SHP77 (cell line): ENCODE data around the gene MOB4.
"Not testable (repeated sequence)": the region's sequence is repeated elsewhere in the genome, so short reads cannot be mapped to it uniquely, and the experiment has no call there.

ENCODE experiments used
- DNase-seq, 2 experiments: peaks; one replicate each; lab custom pipeline; 2025; lab: John Stamatoyannopoulos, UW

The MOB4 gene

DNA sequence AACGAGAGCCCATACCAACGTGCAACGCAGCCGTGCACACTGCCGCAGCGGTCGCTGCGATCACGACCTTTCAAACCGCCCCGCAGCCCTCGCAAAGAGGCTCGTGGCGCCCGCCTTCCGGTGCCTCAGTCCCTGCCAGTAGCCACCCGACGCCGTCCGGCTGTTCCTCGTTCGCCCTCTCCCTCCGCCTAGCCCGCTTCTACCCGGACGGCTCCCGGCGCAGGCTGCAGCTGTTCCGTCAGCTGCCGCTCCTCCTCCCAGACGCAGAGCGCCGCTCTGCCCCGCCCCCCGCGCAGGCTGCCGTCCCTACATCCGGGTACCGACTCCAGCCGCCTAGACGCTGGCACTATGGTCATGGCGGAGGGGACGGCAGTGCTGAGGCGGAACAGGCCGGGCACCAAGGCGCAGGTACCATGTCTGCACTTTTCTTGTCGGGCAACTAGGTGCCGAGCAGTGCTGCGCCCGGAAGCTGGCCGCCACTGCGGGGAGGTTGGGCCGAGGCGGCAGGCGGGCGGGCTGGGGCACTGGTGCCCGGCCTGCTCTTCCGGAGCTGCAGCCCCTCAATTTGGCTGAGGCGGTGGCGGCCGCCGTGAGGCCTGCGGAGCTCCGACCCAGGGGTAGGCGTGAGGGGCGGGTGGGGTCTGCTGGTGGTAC is at the start of gene MOB4:
MOB4 (plus strand) TSS at position 328 of the 654 bp plus-strand sequence; CDS start at position 349, 21 bp downstream.
- DNase-seq: peak; percentile 85 to 95

DNA sequence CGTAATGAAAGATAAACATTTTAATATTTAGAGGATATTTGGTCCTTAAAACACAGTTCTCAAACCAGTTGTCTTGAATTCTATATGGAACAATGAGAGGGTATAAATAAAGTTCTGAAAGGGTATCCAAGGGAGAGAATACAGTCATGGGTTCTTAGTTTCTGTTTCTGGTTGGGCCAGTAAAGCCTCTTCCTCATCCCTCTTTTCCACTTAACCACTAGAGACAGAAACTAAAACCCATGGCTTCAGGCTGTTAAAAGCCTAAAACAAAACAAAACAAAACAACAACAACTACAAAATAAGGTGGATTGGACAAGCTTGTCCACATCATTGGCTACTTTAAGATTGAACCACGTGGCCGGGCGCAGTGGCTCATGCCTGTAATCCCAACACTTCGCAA is 43.7 kb upstream of the MOB4 start:
- no peak for DNase-seq

DNA sequence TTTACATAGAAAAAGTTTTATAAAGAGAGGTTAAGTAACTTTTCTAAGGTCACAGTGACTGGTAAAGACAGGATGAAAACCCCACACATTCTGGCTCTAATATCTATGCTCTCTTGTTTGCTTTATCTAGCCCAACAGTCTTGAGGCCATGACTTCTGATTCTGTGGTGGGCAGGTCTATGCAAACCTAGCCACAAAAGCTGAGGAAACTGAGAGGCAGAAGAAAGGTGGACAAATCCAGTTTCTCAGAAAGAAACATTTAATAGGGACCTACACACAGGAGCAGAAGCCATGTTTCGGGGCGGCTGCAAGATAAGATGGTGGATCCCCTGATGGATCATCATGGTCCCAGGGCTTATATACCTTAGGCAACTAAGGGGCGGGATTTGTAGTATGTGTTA is 38.1 kb upstream of the MOB4 start:
- no peak for DNase-seq

DNA sequence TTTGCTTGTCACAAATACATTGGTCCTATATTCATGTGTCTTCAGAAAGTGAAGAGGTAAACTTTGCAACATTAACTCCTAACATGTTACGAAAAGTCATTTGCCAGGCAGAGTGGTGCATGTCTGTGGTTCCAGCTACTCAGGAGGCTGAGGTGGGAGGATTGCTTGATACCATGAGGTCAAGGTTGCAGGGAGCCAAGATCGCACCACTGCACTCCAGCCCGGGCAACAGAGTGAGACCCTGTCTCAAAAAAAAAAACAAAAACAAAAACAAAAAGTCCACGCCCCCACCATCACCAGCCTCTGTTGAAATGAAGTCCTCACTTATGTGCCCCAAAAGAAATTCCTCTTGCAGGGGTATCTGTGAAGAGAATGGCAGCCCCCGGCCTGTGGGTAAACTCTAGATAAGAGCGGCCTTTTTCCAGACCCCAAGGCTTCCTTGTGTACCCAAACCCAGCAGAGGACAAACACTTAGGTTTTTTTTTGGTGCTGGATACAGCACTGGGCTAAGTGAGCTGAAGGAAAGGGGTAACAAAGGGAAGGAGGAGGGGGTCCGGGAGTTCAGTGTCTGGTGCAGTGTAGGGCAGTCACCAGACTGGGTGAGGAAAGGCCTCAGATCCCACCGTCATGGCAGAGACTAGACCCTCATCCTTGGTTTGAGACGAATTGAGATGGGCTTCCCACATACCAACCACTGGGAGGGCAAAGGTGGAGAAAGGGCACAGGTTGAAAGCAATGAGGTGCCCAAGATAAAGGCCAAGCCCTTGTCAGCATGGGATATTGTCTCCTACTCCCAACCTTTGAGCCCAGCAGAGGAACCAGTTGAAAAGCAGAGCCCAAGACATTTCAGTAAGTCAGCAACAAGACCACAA is 35.5 kb upstream of the MOB4 start:
- no peak for DNase-seq

DNA sequence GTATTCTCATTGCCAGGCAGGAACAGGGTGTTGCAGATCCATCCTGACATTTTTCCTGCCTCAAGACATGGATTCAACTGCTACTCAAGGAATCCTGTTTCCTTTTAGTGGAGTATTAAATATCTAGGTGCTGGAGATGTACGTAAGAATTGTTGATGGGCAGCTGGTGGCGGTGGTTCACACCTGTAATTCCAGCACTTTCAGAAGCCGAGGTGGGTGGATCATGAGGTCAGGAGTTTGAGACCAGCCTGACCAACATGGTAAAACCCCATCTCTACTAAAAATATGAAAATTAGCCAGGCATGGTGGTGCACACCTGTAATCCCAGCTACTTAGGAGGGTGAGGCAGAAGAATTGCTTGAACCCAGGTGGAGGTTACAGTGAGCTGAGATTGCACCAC is 31.6 kb upstream of the MOB4 start:
- not testable (repeated sequence) for DNase-seq

DNA sequence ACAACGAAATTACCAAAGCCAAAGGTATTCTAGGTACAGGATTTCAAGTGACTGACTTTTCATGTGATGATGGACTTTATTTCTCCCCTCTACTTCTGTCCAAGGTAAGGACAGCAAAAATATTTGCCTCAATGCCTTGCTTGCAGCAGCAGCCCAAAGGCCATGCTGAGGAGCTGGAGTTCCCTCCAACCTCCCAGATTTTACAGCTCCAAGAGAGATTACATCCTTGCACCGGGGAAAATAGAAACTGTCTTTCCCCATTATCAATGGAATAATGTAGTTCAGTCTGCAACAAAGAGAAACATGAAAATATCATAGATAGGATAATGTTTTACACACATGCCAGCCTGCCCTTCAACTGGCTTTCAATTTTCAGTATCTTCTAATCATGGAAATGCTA is 29.7 kb upstream of the MOB4 start:
- DNase-seq: no peak

DNA sequence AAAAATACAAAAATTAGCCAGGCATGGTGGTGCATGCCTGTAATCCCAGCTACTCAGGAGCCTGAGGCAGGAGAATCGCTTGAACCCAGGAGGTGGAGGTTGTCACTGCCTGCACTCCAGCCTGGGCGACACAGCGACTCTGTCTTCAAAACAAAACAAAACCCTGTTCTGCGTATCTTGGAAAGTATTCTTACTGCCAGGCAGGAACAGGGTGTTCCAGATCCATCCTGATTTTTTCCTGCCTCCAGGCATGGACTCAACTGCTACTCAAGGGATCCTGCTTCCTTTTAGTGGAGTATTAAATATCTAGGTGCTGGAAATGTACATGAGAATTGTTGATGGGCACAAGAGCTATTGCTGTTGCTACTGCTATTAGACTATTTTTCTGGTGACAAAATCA is 28.5 kb upstream of the MOB4 start:
- DNase-seq: no peak

DNA sequence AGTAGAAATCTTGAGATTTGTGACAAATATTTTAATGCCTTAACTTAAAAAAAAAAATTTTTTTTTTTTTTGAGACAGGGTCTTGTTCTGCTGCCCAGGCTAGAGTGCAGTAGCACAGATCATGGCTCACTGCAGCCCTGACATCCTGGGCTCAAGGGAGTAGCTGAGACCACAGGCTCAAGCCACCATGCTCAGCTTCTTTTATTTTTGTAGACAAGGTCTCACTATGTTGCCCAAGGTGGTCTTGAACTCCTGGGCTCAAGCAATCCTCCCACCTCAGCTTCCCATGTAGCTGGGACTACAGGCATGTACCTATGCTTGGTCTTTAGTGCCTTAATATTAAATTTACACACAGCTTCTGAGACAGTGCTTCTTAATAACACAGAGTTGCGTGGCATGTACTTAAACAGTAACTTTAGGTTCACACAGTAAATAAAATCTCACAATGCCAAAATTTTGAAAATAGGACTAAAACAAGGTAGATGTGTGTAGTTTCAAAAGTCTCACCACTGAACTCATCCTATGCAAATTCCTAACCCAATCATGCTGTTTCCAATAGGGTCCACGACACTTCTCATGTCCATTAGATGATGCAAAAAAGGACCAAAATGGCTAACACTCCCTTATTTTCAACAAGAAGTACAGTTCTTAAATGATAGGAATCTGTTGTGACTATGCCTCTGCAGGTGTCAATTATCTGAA is 20.3 kb upstream of the MOB4 start:
- no peak for DNase-seq

DNA sequence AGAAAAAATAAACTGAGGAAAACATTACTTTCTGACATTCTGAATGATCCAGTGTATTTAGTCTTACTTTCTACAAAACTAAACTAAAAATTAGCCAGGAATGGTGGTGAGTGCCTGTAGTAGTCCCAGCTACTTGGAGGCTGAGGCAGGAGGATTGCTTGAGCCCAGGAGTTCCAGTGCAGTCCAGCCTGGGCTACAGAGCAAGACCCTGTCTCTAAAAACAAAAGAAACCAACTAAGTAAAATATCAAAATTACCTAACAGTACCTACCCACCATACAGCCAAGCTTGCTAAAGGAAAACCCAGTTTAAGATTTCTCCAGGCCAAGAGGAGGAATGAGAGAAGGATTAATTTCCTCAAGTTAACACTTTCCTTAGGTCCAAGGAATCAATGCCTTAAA is 19.2 kb upstream of the MOB4 start:
- no peak for DNase-seq

DNA sequence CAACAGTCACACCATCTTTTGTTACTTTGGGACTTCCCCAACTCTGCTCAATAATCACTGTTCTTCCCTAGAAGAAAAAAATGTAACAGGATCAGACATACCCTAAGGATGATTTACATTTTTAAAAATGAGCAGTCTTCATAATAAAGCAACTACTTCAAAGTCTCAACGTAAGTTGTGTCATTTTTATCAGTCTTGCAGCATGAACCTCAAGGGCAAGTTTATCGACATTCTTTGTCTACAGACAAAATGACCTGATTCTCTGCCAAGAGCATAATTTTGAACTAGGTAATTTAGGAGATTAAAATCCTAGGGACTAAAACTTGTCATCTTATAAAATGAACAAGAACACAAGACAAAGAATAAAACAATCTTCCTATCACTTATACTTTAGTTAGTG is 18.5 kb upstream of the MOB4 start:
- no peak for DNase-seq

DNA sequence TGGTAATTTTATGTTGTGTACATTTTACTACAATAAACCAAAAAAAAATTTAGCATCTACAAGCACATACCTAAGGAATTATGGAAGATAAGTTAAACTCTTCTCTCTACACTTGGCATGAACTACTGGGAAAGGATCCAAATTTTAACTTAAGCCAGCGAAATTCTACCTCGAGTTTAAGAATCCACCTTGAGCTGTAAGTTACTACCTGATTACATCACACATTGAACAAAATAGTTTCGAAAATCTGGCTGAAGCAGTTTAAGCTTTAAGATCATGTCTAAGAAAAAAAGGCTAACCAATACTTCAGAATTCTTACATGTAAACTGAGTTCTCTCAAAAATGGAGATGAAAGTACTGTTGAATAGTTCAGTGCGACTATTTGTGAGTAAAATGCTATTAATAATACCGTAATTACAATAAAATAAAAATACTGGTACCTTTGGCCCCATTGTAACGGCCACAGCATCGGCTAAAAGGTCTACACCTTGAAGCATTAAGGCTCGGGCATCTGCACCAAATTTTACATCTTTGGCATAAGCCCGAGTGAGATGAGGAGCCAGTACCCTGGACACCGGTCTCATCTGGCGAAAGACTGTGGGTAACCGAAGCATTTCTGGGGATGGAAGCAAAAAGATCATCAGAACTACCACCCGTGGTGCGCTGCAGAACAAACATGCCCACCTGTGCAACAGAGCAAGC is 17.5 kb upstream of the MOB4 start:
- no peak for DNase-seq

DNA sequence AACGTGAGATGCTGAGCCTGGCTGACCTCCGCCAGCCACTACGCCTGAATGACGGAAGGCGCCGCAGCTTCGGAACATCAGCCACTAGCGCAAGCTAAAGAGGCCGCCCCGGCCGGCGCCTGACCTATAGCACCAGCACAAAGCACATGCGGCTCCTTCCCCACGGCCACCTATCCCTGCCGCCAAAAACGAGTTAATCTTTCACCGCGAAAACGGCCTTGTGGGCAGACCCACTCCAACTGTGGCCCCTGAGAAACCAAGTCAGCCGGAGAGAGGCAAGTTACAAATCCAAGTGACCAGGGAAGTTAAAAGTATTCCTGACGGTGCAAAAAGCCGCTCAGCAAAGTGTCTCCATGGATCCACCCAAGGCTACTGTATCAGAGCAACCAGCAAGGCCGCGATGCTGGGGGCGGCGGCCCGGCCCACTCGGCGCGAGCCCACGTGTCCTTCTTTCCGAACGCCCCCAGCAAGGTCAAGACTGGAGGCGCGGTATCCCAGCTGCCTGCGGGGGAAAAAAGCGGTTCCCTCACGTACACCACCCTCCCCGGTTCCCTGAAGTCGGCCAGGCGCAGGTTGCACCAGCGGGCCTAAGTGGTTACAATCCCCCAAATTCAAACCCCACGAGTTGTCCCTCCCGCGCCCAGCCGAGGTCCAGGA is 16.8 kb upstream of the MOB4 start:
- DNase-seq: peak in 1 of 2 experiments; percentile 66

DNA sequence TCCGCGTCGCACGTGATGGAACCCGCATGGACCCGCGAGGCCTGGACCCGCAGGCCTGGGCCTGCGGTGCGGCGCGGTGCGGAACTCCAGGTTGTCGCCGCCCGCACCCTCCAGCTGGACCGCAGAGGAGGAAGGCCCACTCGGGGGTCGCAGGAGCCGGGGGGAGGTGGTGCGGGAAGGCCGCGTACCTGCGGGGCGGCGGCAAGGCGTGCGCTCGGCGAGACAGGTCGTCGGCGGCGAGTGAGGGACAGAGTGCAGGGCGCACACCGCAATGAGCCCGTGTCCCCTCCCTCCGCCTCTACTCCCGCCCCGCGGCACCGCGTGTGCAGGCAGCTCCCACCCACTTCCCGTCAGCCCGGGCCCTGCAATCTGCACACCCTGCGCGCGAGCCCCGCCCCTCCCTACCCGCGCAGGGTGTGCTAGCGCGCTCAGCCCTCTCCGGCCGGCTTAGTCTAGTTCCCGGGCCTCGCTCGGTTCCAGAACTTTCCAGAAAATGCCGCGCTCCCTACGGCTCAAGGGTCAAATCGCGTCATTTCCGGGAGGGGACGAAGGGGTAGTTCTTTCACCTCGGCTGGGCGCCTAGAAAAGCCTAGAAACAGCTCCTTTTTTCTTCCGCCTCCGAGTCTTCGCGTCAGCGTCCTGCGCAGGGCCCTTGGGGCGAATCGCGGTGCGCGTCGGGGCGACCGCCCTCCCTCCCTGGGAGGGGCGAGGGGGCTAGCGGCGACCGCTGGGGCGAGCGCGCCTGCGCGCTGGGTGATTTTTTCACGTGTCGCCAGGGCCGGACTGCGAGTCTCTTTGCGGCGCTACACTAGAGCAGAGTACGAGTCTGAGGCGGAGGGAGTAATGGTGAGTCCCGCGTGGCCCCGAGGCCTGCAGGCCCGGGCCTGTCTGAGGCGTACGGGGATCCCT is 16.0 kb upstream of the MOB4 start, which contains the start of the genes HSPD1 and HSPE1:
HSPD1 (minus strand) TSS at position 247 of the 909 bp plus-strand sequence. CDS start 992 bp downstream, outside the sequence.
HSPE1 (plus strand) TSS at position 786 of the 909 bp plus-strand sequence; CDS start at position 844, 58 bp downstream.
- DNase-seq: peak; percentile 98

DNA sequence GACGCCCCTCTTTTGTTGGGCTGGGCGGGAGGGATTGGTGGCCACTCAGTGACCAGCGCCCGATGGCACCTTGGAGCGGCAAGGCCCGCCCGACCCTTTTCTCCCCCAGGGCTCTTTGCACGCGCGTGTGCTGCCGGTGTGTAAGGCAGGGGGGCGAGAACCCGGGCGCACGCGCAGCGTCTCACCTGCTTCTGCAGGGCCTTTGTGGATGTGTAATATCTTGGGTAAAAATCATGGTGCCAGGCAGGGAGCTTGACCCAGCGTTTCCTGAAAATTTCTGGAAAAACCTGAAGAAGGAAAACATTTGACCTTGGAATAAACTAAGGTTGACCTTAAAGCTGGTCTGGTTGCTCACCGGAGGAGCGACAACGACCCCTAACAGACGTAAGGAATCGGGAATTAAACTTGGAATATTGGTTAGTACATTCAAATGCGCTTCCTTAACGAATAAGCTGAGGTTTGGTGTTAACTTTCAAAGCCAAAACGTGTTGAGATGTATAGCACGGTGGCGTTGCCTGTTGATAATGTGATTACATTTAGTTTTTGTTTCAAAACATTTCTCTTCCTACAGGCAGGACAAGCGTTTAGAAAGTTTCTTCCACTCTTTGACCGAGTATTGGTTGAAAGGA is 15.2 kb upstream of the MOB4 start:
- DNase-seq: peak in 1 of 2 experiments; percentile 58

DNA sequence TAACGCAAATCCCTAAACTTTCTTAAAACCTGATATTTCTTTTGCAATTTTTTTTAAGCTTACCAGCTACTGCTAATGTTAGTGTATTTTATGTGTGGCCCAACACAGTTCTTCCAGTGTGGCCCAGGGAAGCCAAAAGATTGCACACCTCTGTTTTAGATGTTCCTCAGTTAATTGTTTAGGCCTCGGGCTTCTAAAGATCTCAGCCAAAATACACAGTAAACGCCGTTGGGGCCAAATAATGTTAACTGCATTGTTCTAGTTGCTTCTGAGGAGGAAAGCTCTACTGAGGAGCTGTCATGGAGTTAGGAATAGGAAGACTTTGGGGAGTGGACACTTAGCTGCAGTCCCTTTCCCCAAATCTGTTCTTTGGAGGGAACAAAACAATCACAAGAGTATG is 13.7 kb upstream of the MOB4 start:
- DNase-seq: no peak

DNA sequence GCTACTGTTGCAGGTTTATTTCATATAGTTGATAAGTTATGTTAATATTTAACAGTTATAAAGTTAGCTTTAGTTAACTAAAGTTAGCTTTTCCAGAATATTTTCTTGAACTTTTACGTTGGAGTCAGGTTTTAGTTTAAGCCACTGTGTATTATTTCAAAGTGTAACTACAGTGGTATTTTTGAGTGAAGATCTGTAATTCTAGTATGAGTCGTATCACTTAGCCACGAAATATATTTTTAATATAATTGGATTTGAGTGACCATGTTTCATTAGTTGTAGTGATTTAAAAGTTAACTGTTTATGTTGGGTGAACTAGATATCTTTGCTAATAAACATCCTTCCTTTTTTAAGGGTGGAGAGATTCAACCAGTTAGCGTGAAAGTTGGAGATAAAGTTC is 13.2 kb upstream of the MOB4 start:
- DNase-seq: no peak

DNA sequence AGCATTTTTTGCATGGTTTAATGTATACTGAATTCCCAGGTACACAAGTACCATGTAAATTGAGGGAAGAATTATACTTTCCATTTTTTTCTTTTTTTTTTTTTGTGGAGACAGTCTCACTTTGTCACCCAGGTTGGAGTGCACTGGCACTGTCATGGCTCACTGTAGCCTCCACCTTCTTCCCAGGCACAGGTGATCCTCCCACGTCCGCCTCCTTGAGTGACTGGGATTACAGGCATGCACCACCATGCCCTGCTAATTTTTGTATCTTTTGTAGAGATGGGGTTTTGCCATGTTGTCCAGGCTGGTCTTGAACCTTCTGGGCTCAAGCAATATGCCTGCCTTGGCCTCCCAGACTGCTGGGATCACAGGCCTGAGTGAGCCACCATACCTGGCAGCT is 11.9 kb upstream of the MOB4 start:
- DNase-seq: no peak

DNA sequence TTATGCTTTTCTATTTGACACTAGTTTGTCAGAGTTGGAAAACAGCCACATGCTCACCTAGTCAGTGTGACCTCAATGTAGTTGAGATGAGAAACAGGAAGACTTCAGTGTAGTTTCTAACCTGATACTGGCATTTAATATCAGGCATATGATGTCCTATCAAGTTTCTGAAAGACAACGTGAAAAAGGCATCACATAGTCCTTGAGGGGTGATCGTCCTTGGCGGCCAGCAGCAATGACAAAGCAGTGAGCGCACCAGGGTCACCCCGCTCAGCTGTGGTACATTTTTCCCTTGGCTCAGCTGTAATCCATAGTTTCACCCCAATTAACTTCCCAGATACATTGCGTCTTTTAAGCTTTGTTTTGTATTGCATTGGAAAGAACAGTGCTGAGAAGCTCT is 11.4 kb upstream of the MOB4 start:
- no peak for DNase-seq

DNA sequence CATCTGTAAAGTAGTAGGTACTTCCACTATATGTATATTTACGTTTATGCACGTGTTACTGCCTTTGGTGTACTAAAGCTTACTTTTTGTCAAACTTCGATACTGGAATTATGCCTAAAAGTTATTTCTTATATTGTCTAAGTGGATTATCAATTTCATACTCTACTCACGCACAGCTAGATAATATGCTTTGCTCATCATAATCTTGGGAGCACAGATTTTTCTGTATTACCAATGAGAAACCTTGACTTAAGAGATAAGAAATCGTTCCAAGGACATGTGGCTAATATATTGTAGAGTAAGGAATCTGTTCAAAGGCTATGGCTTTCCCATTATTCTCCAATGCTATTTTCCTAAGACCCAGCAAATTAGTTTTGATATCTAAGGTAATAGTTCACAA is 9.2 kb upstream of the MOB4 start:
- DNase-seq: no peak

DNA sequence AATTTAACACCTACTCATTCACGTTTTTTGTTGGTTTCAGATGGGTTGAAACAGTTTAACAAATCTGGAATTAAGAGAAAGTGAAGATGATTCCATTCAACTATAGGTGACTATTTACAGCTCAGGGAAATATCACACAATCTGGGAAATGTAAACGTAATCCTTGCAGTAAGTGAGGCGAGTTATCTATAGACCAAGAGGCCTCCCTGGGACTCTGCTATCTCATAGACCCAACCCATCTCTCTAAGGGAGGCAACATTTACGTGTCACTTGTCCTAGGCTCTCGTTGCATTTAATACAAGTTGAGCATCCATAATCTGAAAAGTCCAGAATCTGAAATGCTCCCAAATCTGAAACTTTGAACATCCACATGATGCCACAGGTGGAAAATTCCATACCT is 2.0 kb upstream of the MOB4 start:
- DNase-seq: no peak
